Tibial nerve (tissue), 4 donors: Measurements from ENCODE around the gene HOXA4.

Source experiments
- EP300 ChIP-seq, 2 donors: sonication (generic); formaldehyde crosslinking; IDR thresholded peaks; one replicate each; pipeline ENCODE4 v1.6.1; 2017; ENCODE audit warnings: antibody characterized with exemption in 2 of 2, mild to moderate bottlenecking in 1 of 2
- POLR2A ChIP-seq, 2 donors: fragments of 450-650 bp; IDR thresholded peaks; one replicate each; pipeline ENCODE4 v1.6.1; 2017; ENCODE audit warnings: antibody characterized with exemption in 2 of 2, mild to moderate bottlenecking in 2 of 2, moderate library complexity in 2 of 2
- TF ChIP-seq, protein P1 (sequence below), 5 experiments: fragments of 200-600 bp in 3 of 5; fragments of 450-650 bp in 2 of 5; sonication (generic) in 3 of 5; IDR thresholded peaks; one replicate each; pipeline ENCODE4 v1.5.1; 2016 to 2019; ENCODE audit warnings: antibody characterized with exemption in 5 of 5, mild to moderate bottlenecking in 3 of 5, moderate library complexity in 2 of 5

DNA sequence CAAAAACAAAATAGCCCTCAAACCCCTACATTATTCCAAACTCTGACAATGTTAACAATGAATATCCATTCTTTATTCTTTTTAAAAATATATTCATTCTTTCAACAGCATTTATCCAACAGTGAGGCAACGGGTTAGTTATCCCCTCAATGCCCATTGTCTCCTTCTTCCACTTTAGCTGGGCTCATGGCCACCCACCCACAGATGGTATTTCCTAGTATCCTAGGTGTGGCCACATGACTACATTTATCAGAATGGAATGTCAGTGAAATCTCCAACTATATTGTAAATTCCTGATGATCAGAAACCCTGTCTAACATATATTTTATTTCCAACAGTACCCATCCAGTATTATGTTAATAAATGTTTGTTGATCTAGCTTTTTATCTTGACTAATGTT, 48.4 kb downstream of the HOXA4 start:
- TF ChIP-seq, protein P1, sequence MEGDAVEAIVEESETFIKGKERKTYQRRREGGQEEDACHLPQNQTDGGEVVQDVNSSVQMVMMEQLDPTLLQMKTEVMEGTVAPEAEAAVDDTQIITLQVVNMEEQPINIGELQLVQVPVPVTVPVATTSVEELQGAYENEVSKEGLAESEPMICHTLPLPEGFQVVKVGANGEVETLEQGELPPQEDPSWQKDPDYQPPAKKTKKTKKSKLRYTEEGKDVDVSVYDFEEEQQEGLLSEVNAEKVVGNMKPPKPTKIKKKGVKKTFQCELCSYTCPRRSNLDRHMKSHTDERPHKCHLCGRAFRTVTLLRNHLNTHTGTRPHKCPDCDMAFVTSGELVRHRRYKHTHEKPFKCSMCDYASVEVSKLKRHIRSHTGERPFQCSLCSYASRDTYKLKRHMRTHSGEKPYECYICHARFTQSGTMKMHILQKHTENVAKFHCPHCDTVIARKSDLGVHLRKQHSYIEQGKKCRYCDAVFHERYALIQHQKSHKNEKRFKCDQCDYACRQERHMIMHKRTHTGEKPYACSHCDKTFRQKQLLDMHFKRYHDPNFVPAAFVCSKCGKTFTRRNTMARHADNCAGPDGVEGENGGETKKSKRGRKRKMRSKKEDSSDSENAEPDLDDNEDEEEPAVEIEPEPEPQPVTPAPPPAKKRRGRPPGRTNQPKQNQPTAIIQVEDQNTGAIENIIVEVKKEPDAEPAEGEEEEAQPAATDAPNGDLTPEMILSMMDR (IDR thresholded peaks at IDR 0.05), result no peak
- TF ChIP-seq POLR2A (IDR thresholded peaks at IDR 0.05) (no peak), EP300 (IDR thresholded peaks at IDR 0.05) (no peak)
